ENCODE measurements around the gene NAA80. TPM values are rescaled to one million over a fixed set of nuclear protein-coding genes. Genes with fewer than 3 reads are reported as not detected.
"Not testable (repeated sequence)": the region's sequence is repeated elsewhere in the genome, so short reads cannot be mapped to it uniquely, and the experiment has no call there.

Gene NAA80
- total RNA-seq, 4 donors from 2014 or later: 12.5 to 22.1 (median 14.8) TPM

DNA sequence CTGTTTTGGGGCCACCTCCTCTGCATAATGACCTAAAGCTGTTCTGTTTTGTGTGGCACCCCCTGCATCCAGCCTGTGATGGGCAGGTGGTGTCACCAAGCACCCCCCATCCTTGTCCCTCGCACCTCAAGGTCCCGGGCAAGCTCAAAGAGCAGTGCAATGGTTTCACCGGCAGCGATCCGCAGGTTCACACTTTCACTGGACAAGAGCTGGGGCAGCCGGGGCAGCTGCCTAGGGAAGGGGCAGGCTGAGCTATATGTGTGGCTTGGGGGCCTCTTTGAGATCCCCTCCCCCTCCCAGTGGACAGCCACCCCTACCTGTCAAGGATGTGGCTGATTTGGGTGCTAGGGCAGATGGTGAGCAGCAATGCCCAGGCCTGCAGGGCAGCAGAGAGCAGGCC is 10.1 kb downstream of the NAA80 start:
- in situ Hi-C loops (cut with MboI; ENCODE audit: low sequenced_read_pairs in 4 of 4): loop anchor here in 1 of 4 donors (25.0 kb wide), 1 partner anchor 352 kb away; the partner anchor contains the start of genes MON1A and RBM6
- TF ChIP-seq POLR2A (IDR thresholded peaks at IDR 0.05) (no peak), CTCF (IDR thresholded peaks at IDR 0.05 in 4 of 5, conservative IDR thresholded peaks at IDR 0.05 in 1 of 5) (no peak)
- DNase-seq: no peak
- Histone ChIP-seq H3K4me1 (peaks cover 20 to 23% of the 10 kb centered on the region in 2 donors), H3K9me3 (no peaks in the 10 kb centered on the region), H3K27ac (no peak overlapping the region), H3K4me3 (no peak overlapping the region), H3K27me3 (no peaks in the 10 kb centered on the region), H3K36me3 (peaks cover 0 to 38% of the 10 kb centered on the region in 2 donors)
- no peak for ATAC-seq
- intact Hi-C loops (cut with DNase I; ENCODE audit: low total_unique reads): no loop called here

DNA sequence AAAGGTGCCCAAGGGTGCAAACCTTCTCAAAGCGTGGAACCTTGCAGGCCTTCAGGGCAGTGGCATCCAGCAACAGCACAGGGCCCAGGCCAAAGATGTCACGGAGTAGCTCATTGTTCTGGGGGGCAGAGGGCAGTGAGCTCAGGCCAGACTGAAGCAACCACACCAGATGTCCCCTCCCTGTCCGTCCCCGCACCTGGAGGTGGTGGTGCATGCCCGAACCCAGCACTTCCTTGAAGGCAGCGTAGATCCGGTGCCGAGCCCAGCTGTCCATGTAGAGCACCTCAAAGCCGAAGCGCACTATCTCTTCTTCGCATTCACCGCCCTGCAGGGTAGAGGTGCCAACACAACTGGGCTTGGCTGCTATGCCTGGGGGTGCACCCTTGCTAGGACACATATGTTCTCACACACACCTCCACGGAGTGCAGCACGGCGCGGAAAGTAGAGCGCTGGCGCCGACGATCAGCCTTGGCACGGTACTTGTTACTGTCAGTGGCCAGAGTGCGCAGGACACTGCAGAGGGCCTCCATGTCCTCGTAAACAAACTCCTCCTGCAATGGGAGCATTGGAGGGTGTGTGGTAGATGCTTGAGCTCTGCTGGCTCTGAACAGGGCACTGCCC is 10.7 kb downstream of the NAA80 start:
- Histone ChIP-seq H3K27ac (peak overlapping the region in 1 of 4 donors; percentile 41), H3K4me3 (no peak overlapping the region), H3K36me3 (peaks cover 0 to 38% of the 10 kb centered on the region in 2 donors), H3K4me1 (peaks cover 18 to 22% of the 10 kb centered on the region in 2 donors), H3K27me3 (no peaks in the 10 kb centered on the region), H3K9me3 (no peaks in the 10 kb centered on the region)
- in situ Hi-C loops (cut with MboI; ENCODE audit: low sequenced_read_pairs in 4 of 4): loop anchor here in 1 of 4 donors (25.0 kb wide), 1 partner anchor 351 kb away; the partner anchor contains the start of genes MON1A and RBM6
- TF ChIP-seq POLR2A (IDR thresholded peaks at IDR 0.05) (no peak), CTCF (IDR thresholded peaks at IDR 0.05 in 4 of 5, conservative IDR thresholded peaks at IDR 0.05 in 1 of 5) (no peak)
- ATAC-seq (no peak), DNase-seq (no peak)
- intact Hi-C loops (cut with DNase I; ENCODE audit: low total_unique reads): no loop called here

- no peaks in the 10 kb centered on the region for H3K9me3 ChIP-seq
- in situ Hi-C loops (cut with MboI; ENCODE audit: low sequenced_read_pairs in 4 of 4): loop anchor here in 1 of 4 donors (25.0 kb wide), 1 partner anchor 350 kb away; the partner anchor contains the start of genes MON1A and RBM6
- no peak overlapping the region for H3K4me3 ChIP-seq
- peak overlapping the region in 1 of 4 donors; percentile 41 for H3K27ac ChIP-seq
- intact Hi-C loops (cut with DNase I; ENCODE audit: low total_unique reads): no loop called here
- H3K27me3 ChIP-seq: no peaks in the 10 kb centered on the region
- ATAC-seq (no peak), DNase-seq (no peak)
- TF ChIP-seq POLR2A (IDR thresholded peaks at IDR 0.05) (no peak), CTCF (IDR thresholded peaks at IDR 0.05 in 4 of 5, conservative IDR thresholded peaks at IDR 0.05 in 1 of 5) (no peak)
- peaks cover 0 to 38% of the 10 kb centered on the region in 2 donors for H3K36me3 ChIP-seq
- peaks cover 8 to 13% of the 10 kb centered on the region in 2 donors for H3K4me1 ChIP-seq
Observed at GRCh38 chr3:50287262-50287661, 11.9 kb downstream of the NAA80 start.

GRCh38 chr3:50286322-50287227 is 12.6 kb downstream of the NAA80 start:
- DNase-seq (no peak), ATAC-seq (no peak)
- no peak for TF ChIP-seq CTCF (IDR thresholded peaks at IDR 0.05 in 4 of 5, conservative IDR thresholded peaks at IDR 0.05 in 1 of 5)
- Histone ChIP-seq H3K27me3 (no peaks in the 10 kb centered on the region), H3K36me3 (peaks cover 0 to 38% of the 10 kb centered on the region in 2 donors), H3K9me3 (no peaks in the 10 kb centered on the region), H3K4me3 (no peak overlapping the region), H3K27ac (peak overlapping the region in 1 of 4 donors; percentile 41), H3K4me1 (peaks cover 8 to 12% of the 10 kb centered on the region in 2 donors)
- in situ Hi-C loops (cut with MboI; ENCODE audit: low sequenced_read_pairs in 4 of 4) (loop anchor here in 1 of 4 donors (25.0 kb wide), 1 partner anchor 349 kb away; the partner anchor contains the start of genes MON1A and RBM6), intact Hi-C loops (cut with DNase I; ENCODE audit: low total_unique reads) (no loop called here)

DNA sequence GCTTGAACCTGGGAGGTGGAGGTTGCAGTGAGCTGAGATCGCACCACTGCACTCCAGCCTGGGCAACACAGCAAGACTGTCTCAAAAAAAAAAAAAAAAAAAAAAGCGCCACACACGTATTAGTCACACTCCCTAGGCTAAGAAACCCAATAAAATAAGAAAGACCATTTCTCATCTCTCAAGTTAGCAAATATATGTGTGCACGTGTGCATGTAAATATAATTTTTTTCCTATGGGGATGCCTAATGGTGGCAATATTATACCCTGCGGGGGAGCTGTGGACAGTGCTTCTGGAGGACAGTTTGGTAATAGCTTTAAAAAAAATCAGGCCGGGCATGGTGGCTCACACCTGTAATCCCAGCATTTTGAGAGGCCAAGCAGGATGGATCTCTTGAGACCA is 15.1 kb downstream of the NAA80 start:
- H3K27ac ChIP-seq; H3K9me3 ChIP-seq; intact Hi-C loops (cut with DNase I; ENCODE audit: low total_unique reads); ATAC-seq; H3K27me3 ChIP-seq; H3K4me3 ChIP-seq; DNase-seq: not testable (repeated sequence)
- Histone ChIP-seq H3K36me3 (peaks cover 0 to 22% of the 10 kb centered on the region in 2 donors), H3K4me1 (peaks cover 4 to 12% of the 10 kb centered on the region in 2 donors)
- in situ Hi-C loops (cut with MboI; ENCODE audit: low sequenced_read_pairs in 4 of 4): loop anchor here in 1 of 4 donors (25.0 kb wide), 1 partner anchor 347 kb away; the partner anchor contains the start of genes MON1A and RBM6
